K562 (cell line): Measurements from ENCODE around the gene PM20D1. TPM values are rescaled to one million over a fixed set of nuclear protein-coding genes. Genes with fewer than 3 reads are reported as not detected.

Experiments used
- ARID2 ChIP-seq: fragments of 450-650 bp; IDR thresholded peaks from 2 replicates; pipeline ENCODE4 v1.6.1; 2017; ENCODE audit warnings: antibody characterized with exemption, mild to moderate bottlenecking
- ASH1L ChIP-seq: fragments of 450-650 bp; IDR thresholded peaks from 2 replicates; pipeline ENCODE4 v1.6.1; 2018; ENCODE audit warnings: borderline replicate concordance, mild to moderate bottlenecking, low read depth; ENCODE audit not compliant: partially characterized antibody
- ATF7 ChIP-seq: fragments of 450-650 bp; IDR thresholded peaks from 2 replicates; pipeline ENCODE4 v1.7.1; 2014; ENCODE audit warnings: mild to moderate bottlenecking, moderate library complexity
- BCOR ChIP-seq: fragments of 450-650 bp; IDR thresholded peaks from 2 replicates; pipeline ENCODE4 v1.6.1; 2016
- CHD1 ChIP-seq: fragments of 200-600 bp; sonication (generic); IDR thresholded peaks from one replicate; pipeline ENCODE4 v1.6.1; 2012; ENCODE audit warnings: mild to moderate bottlenecking, moderate library complexity, low read length, inconsistent platforms
- DNMT1 ChIP-seq: fragments of 450-650 bp; IDR thresholded peaks from 2 replicates; pipeline ENCODE4 v1.6.1; 2016; ENCODE audit warnings: antibody characterized with exemption, mild to moderate bottlenecking
- EGR1 ChIP-seq: fragments of 450-650 bp; conservative IDR thresholded peaks from 2 replicates; pipeline ENCODE4 v1.6.1; 2017; ENCODE audit warnings: mild to moderate bottlenecking
- EP300 ChIP-seq: IDR thresholded peaks from 2 replicates; pipeline ENCODE4 v1.6.1; 2012; ENCODE audit warnings: low read length, improper control_type of control experiment
- FOXK2 ChIP-seq, 2 experiments: fragments of 450-650 bp; IDR thresholded peaks in 1 of 2; conservative IDR thresholded peaks in 1 of 2; 2 replicates each; pipeline ENCODE4 v1.6.1; 2016; ENCODE audit warnings: low read depth in 2 of 2, mild to moderate bottlenecking in 1 of 2
- FOXM1 ChIP-seq, 2 experiments: fragments of 450-650 bp in 1 of 2; sonication (generic) in 1 of 2; formaldehyde crosslinking in 1 of 2; IDR thresholded peaks; 2 replicates each; pipeline versions ENCODE4 v1.6.1 to v1.9.0; 2017 to 2022; ENCODE audit warnings: low read depth in 2 of 2, mild to moderate bottlenecking in 2 of 2, missing genetic modification reagents in 1 of 2, moderate library complexity in 1 of 2
- GATA2 ChIP-seq: sonication (generic); formaldehyde crosslinking; IDR thresholded peaks from 2 replicates; pipeline ENCODE4 v1.4.0; 2020; ENCODE audit warnings: mild to moderate bottlenecking, missing genetic modification reagents
- MAFK ChIP-seq: IDR thresholded peaks from 2 replicates; pipeline ENCODE4 v1.6.1; 2011; ENCODE audit warnings: low read length, improper control_type of control experiment
- MEF2A ChIP-seq: IDR thresholded peaks from 2 replicates; pipeline ENCODE4 v1.6.1; 2011; ENCODE audit warnings: low read depth, mild to moderate bottlenecking, low read length, moderate library complexity; ENCODE audit not compliant: control insufficient read depth
- MEIS2 ChIP-seq: fragments of 450-650 bp; IDR thresholded peaks from 2 replicates; pipeline ENCODE4 v1.6.1; 2014; ENCODE audit warnings: mild to moderate bottlenecking; ENCODE audit not compliant: partially characterized antibody
- MTF1 ChIP-seq: fragments of 250-450 bp; sonication (Bioruptor Pico); IDR thresholded peaks from 2 replicates; pipeline ENCODE4 v1.9.0; 2021; ENCODE audit warnings: moderate library complexity, mild to moderate bottlenecking, inconsistent platforms, borderline replicate concordance
- RFX1 ChIP-seq: fragments of 450-650 bp; IDR thresholded peaks from 2 replicates; pipeline ENCODE4 v1.6.1; 2016; ENCODE audit warnings: mild to moderate bottlenecking, moderate library complexity
- SMAD4 ChIP-seq: fragments of 250-450 bp; sonication (Bioruptor Pico); conservative IDR thresholded peaks from 2 replicates; pipeline ENCODE4 v1.8.0; 2021; ENCODE audit warnings: inconsistent platforms, mild to moderate bottlenecking, moderate library complexity
- SMARCE1 ChIP-seq: fragments of 450-650 bp; IDR thresholded peaks from 2 replicates; pipeline ENCODE4 v1.7.1; 2016; ENCODE audit warnings: mild to moderate bottlenecking
- SRSF7 ChIP-seq: fragments of 200-400 bp; formaldehyde crosslinking; optimal IDR thresholded peaks from 2 replicates; pipeline ENCODE3; 2017; ENCODE audit warnings: mild to moderate bottlenecking, low read depth, low read length
- TAF1 ChIP-seq: IDR thresholded peaks from 2 replicates; pipeline ENCODE4 v1.6.1; 2011; ENCODE audit warnings: mild to moderate bottlenecking, low read length, moderate library complexity; ENCODE audit not compliant: insufficient read depth, control insufficient read depth, severe bottlenecking; ENCODE audit errors: extremely low read depth
- TCF3 ChIP-seq: sonication (generic); formaldehyde crosslinking; IDR thresholded peaks from 2 replicates; pipeline ENCODE4 v1.4.0; 2020; ENCODE audit warnings: mild to moderate bottlenecking, missing genetic modification reagents
- TCF7 ChIP-seq: sonication (generic); IDR thresholded peaks from 2 replicates; pipeline ENCODE4 v1.6.1; 2016; ENCODE audit warnings: antibody characterized with exemption, borderline replicate concordance
- TRIM24 ChIP-seq, 2 experiments: fragments of 450-650 bp; IDR thresholded peaks; 2 replicates each; pipeline ENCODE4 v1.6.1; 2016
- ZBTB11 ChIP-seq, 3 experiments: fragments of 200-800 bp in 1 of 3; fragments of 250-450 bp in 1 of 3; fragments of 450-650 bp in 1 of 3; sonication (Bioruptor Pico) in 1 of 3; sonication (Bioruptor generic) in 1 of 3; formaldehyde crosslinking in 1 of 3; IDR thresholded peaks; 2 replicates each; pipeline versions ENCODE4 v1.6.1 to v1.8.0; 2016 to 2022; ENCODE audit warnings: mild to moderate bottlenecking in 2 of 3, missing genetic modification characterization in 2 of 3, missing compliant biosample characterization in 1 of 3, moderate library complexity in 1 of 3
- ZC3H8 ChIP-seq: fragments of 450-650 bp; IDR thresholded peaks from 2 replicates; pipeline ENCODE4 v1.6.1; 2017
- ZEB2 ChIP-seq: fragments of 450-650 bp; IDR thresholded peaks from 2 replicates; pipeline ENCODE4 v1.6.1; 2016
- ZNF263 ChIP-seq: sonication (generic); formaldehyde crosslinking; IDR thresholded peaks from 2 replicates; pipeline ENCODE4 v1.8.0; 2022; ENCODE audit warnings: mild to moderate bottlenecking, missing genetic modification reagents, borderline replicate concordance
- ZNF57 ChIP-seq: fragments of 450-650 bp; formaldehyde crosslinking; IDR thresholded peaks from 2 replicates; pipeline ENCODE4 v1.4.0; 2020; ENCODE audit warnings: mild to moderate bottlenecking, moderate library complexity
- polyA plus RNA-seq, 8 experiments: library from polyadenylated mRNA; depleted of rRNA in 4 of 8; stranded (reverse) in 5 of 8; unstranded in 3 of 8; fragments of >200 nt; fragmentation: Nextera tagmentation in 2 of 8; fragmentation: Illumina TruSeq in 1 of 8; extraction: Ambion mirVana in 2 of 8; extraction: Trizol in 1 of 8; gene quantifications; 2 replicates each; pipeline versions ENCODE4 v1.2.1 to v1.2.3, GENCODE V29; 2011 to 2014; ENCODE audit warnings: inconsistent platforms in 1 of 8, missing spikeins in 1 of 8
- total RNA-seq, 7 experiments: library from RNA; depleted of rRNA in 6 of 7; stranded (reverse); fragments of >200 nt in 6 of 7; fragmentation: Illumina TruSeq in 2 of 7; extraction: Trizol in 2 of 7; gene quantifications; 2 replicates each; pipeline versions ENCODE4 v1.2.1 to v1.2.3, GENCODE V29; 2011 to 2021; ENCODE audit warnings: low replicate concordance in 1 of 7

The PM20D1 gene
- total and polyA plus RNA-seq, 9 of the 15 experiments (the other 6 are each of a cell fraction or from before 2014, with no cell fraction given), result not detected

- TF ChIP-seq ZBTB11 (CRISPR knock-in tag; IDR thresholded peaks at IDR 0.05) (peak in 1 of 3 experiments; percentile 41; a peak in 1 of 6 replicates), MTF1 (CRISPR knock-in tag) (no peak), EP300 (peak; percentile 63), TAF1 (peak; percentile 37), FOXK2 (conservative IDR thresholded peaks at IDR 0.05 in 1 of 2, IDR thresholded peaks at IDR 0.05 in 1 of 2; ENCODE audit: low read depth in 2 of 2) (no peak; a peak in 1 of 4 replicates), RFX1 (peak; percentile 52; the same call in 1 of the 2 replicates), ZNF57 (CRISPR knock-in tag) (no peak), DNMT1 (peak; percentile 74; the same call in 1 of the 2 replicates), CHD1 (no peak), TCF7 (no peak), ASH1L (no peak), TCF3 (CRISPR knock-in tag) (peak; percentile 76), EGR1 (peak; percentile 73), SRSF7 (no peak), ARID2 (0 out of 2 replicates have a peak, but pooled peaks have one; percentile 50), ZNF263 (CRISPR knock-in tag) (no peak), FOXM1 (IDR thresholded peaks at IDR 0.05; ENCODE audit: low read depth) (0 out of 2 replicates have a peak, but pooled peaks have one; percentile 20), FOXM1 (CRISPR knock-in tag; IDR thresholded peaks at IDR 0.05; ENCODE audit: low read depth) (no peak), BCOR (peak; percentile 55), ZEB2 (no peak), GATA2 (peak; percentile 18; the same call in 1 of the 2 replicates), MEIS2 (peak; percentile 36), ATF7 (0 out of 2 replicates have a peak, but pooled peaks have one; percentile 10), TRIM24 (IDR thresholded peaks at IDR 0.05) (peak; percentile 9 to 50; a peak in 1 of 4 replicates), MEF2A (0 out of 2 replicates have a peak, but pooled peaks have one; percentile 25), ZC3H8 (no peak), SMARCE1 (peak; percentile 58; the same call in 1 of the 2 replicates), SMAD4 (CRISPR knock-in tag) (0 out of 2 replicates have a peak, but pooled peaks have one; percentile 28), MAFK (0 out of 2 replicates have a peak, but pooled peaks have one; percentile 4)
- TF ChIP-seq, all 486 proteins: peak for 57
These were observed 38.3 kb downstream of the PM20D1 start (continued) for GRCh38 chr1:205811660-205812059.
